ENCODE results near the gene KCNH1.

The KCNH1 gene

DNA sequence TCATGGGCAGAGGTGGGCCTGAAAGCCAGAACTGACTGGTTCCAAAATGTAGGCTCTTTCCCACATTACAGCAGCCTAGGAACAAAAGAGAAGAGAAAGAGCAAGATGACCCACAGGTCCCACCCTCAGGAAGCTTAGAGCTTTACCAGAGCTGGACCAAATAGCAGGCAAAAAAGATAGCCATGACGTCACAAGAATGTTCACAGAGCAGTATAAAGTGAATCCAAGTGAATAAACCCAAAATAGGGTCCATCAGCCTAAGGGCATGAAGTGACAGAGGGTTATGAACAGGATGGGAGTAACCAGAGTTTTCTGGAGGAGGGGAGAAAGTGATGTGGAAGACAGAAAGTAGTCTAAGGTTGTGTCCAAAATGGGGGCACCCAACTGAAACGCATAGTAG is 221.2 kb downstream of the KCNH1 start:
- no peaks in the 10 kb centered on the region for H3K27me3 ChIP-seq (replicated peaks; ENCODE audit: control insufficient read depth, insufficient read depth, low read length, poor library complexity, severe bottlenecking)
- H3K9me3 ChIP-seq (ENCODE audit: control insufficient read depth, low read length): no peaks in the 10 kb centered on the region
- H3K36me3 ChIP-seq (ENCODE audit: control insufficient read depth, insufficient read depth, low read length): no peaks in the 10 kb centered on the region
- no peak for DNase-seq
- H3K4me3 ChIP-seq (ENCODE audit: insufficient read depth, low read depth, low read length, poor library complexity, severe bottlenecking): no peak overlapping the region
- H3K27ac ChIP-seq (ENCODE audit: insufficient read depth, low read length, poor library complexity, severe bottlenecking): no peak overlapping the region
- H3K4me1 ChIP-seq (ENCODE audit: control insufficient read depth, insufficient read depth, low read length, poor library complexity, severe bottlenecking): no peaks in the 10 kb centered on the region

DNA sequence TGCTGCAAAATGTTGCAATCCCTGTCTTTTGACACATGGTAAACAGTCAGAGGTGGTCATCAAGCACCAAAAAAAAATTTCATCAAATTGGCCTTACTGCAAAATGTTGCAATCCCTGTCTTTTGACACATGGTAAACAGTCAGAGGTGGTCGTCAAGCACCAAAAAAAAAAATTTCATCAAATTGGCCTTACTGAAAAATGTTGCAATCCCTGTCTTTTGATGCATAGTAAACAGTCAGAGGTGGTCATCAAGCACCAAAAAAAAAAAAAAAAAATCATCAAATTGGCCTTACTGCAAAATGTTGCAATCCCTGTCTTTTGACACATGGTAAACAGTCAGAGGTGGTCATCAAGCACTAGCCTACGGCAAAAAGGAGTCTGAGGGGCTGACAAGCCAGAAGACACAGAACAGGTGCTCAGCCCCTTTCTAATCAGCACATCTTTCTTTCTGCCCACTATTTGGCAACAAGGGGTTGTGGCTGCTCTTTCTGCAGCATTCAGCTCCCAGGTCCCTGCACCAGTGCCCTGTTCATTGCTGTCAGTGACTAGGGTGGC is 223.8 kb downstream of the KCNH1 start:
- Histone ChIP-seq H3K27me3 (replicated peaks; ENCODE audit: control insufficient read depth, insufficient read depth, low read length, poor library complexity, severe bottlenecking) (no peaks in the 10 kb centered on the region), H3K4me3 (ENCODE audit: insufficient read depth, low read depth, low read length, poor library complexity, severe bottlenecking) (no peak overlapping the region), H3K9me3 (ENCODE audit: control insufficient read depth, low read length) (no peaks in the 10 kb centered on the region), H3K36me3 (ENCODE audit: control insufficient read depth, insufficient read depth, low read length) (no peaks in the 10 kb centered on the region), H3K27ac (ENCODE audit: insufficient read depth, low read length, poor library complexity, severe bottlenecking) (no peak overlapping the region), H3K4me1 (ENCODE audit: control insufficient read depth, insufficient read depth, low read length, poor library complexity, severe bottlenecking) (no peaks in the 10 kb centered on the region)
- no peak for DNase-seq

DNA sequence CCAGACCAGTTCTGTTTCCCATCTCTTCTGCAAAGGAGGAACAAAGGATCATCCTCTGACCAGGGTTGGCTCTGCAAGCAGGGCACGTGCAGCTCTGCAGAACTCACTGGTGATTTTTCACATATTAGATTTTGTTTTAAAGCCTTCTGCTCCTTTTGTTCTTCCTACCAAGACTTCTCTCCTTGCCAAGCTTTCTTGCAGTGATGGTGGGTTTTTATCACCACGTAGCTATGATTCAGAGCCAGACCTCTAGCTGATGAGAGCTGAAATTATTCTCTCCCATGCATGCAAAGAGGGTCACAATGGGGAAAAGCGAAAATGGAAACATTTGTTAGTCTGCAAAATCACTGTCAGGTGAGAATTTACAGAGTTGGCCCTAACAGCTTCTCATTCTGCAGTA is 225.2 kb downstream of the KCNH1 start:
- Histone ChIP-seq H3K4me1 (ENCODE audit: control insufficient read depth, insufficient read depth, low read length, poor library complexity, severe bottlenecking) (no peaks in the 10 kb centered on the region), H3K27ac (ENCODE audit: insufficient read depth, low read length, poor library complexity, severe bottlenecking) (no peak overlapping the region), H3K9me3 (ENCODE audit: control insufficient read depth, low read length) (no peaks in the 10 kb centered on the region), H3K27me3 (replicated peaks; ENCODE audit: control insufficient read depth, insufficient read depth, low read length, poor library complexity, severe bottlenecking) (no peaks in the 10 kb centered on the region), H3K4me3 (ENCODE audit: insufficient read depth, low read depth, low read length, poor library complexity, severe bottlenecking) (no peak overlapping the region), H3K36me3 (ENCODE audit: control insufficient read depth, insufficient read depth, low read length) (no peaks in the 10 kb centered on the region)
- DNase-seq: no peak

DNA sequence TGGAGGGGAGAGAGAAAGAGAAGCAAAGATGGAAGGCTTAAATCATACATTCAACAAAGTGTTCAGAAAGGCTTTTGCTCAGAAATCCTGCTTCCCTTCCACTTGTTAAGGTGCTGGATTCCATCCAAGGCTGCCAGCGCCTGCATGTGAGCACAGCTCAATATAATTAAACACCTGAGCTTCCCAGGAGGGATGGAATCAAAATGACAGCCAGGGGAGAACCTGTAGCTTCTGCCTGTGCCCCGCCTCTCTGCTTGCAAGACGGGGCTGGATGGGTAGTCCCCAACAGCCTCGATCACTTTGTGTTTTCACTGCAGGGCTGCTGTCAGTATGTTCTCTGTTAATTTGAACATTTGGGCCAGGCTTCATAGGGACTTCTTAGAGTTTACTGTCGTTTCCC is 225.7 kb downstream of the KCNH1 start:
- H3K9me3 ChIP-seq (ENCODE audit: control insufficient read depth, low read length): no peaks in the 10 kb centered on the region
- no peaks in the 10 kb centered on the region for H3K4me1 ChIP-seq (ENCODE audit: control insufficient read depth, insufficient read depth, low read length, poor library complexity, severe bottlenecking)
- DNase-seq: no peak
- no peak overlapping the region for H3K4me3 ChIP-seq (ENCODE audit: insufficient read depth, low read depth, low read length, poor library complexity, severe bottlenecking)
- H3K36me3 ChIP-seq (ENCODE audit: control insufficient read depth, insufficient read depth, low read length): no peaks in the 10 kb centered on the region
- no peaks in the 10 kb centered on the region for H3K27me3 ChIP-seq (replicated peaks; ENCODE audit: control insufficient read depth, insufficient read depth, low read length, poor library complexity, severe bottlenecking)
- no peak overlapping the region for H3K27ac ChIP-seq (ENCODE audit: insufficient read depth, low read length, poor library complexity, severe bottlenecking)

DNA sequence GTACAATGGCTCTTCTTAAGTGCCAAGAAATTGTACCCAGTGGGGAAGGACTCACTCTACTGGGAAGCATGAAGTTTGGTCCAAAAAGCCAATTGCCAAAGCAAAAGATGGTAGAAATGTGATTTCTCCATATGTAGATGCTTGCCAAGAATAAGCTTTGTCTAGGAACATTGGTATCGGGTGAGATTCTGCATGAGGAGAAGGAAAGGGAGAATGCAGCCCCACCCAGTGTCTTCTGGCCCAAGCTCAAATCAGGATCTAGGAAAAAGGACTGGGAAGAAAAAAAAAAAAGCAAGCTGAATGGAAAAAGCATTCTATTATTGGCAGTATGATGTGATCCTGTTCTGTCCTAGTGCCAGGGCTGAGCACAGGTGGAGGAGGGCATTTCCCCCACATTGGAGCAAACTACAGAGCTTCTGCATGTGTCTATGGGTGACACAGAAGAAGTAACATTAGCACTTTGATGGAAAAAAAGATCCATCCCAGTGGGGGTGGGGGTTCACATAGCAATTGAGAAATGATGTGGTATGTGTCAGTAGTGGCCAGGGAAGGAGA is 226.6 kb downstream of the KCNH1 start:
- no peak overlapping the region for H3K27ac ChIP-seq (ENCODE audit: insufficient read depth, low read length, poor library complexity, severe bottlenecking)
- H3K4me3 ChIP-seq (ENCODE audit: insufficient read depth, low read depth, low read length, poor library complexity, severe bottlenecking): no peak overlapping the region
- DNase-seq: no peak
- no peaks in the 10 kb centered on the region for H3K27me3 ChIP-seq (replicated peaks; ENCODE audit: control insufficient read depth, insufficient read depth, low read length, poor library complexity, severe bottlenecking)
- H3K9me3 ChIP-seq (ENCODE audit: control insufficient read depth, low read length): no peaks in the 10 kb centered on the region
- H3K4me1 ChIP-seq (ENCODE audit: control insufficient read depth, insufficient read depth, low read length, poor library complexity, severe bottlenecking): no peaks in the 10 kb centered on the region
- no peaks in the 10 kb centered on the region for H3K36me3 ChIP-seq (ENCODE audit: control insufficient read depth, insufficient read depth, low read length)

DNA sequence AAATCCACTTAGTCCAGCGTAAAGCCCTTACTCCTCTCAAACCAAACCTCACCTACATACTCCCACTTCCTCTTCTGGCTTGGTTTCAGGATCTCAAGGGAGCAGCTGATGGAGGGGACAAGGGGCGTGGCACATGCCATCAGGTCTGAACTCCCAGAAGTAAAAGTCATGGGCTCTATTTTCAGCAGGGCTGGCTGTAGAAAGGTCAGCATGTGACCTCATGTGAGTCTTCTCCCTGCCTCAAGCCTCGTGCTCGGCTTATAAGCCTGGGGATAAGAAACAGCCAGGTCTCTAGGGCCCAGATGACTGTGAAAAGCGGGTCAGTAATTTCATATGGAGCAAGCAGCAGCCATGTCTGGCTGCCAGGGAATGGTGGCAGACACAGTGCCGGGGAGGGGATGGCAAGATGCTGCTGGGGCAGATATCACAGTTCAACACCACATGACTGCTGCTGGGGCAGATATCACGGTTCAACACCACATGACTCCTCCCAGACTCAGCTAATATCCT is 227.9 kb downstream of the KCNH1 start:
- H3K9me3 ChIP-seq (ENCODE audit: control insufficient read depth, low read length): no peaks in the 10 kb centered on the region
- no peaks in the 10 kb centered on the region for H3K27me3 ChIP-seq (replicated peaks; ENCODE audit: control insufficient read depth, insufficient read depth, low read length, poor library complexity, severe bottlenecking)
- DNase-seq: no peak
- no peaks in the 10 kb centered on the region for H3K36me3 ChIP-seq (ENCODE audit: control insufficient read depth, insufficient read depth, low read length)
- H3K27ac ChIP-seq (ENCODE audit: insufficient read depth, low read length, poor library complexity, severe bottlenecking): no peak overlapping the region
- no peak overlapping the region for H3K4me3 ChIP-seq (ENCODE audit: insufficient read depth, low read depth, low read length, poor library complexity, severe bottlenecking)
- no peaks in the 10 kb centered on the region for H3K4me1 ChIP-seq (ENCODE audit: control insufficient read depth, insufficient read depth, low read length, poor library complexity, severe bottlenecking)

DNA sequence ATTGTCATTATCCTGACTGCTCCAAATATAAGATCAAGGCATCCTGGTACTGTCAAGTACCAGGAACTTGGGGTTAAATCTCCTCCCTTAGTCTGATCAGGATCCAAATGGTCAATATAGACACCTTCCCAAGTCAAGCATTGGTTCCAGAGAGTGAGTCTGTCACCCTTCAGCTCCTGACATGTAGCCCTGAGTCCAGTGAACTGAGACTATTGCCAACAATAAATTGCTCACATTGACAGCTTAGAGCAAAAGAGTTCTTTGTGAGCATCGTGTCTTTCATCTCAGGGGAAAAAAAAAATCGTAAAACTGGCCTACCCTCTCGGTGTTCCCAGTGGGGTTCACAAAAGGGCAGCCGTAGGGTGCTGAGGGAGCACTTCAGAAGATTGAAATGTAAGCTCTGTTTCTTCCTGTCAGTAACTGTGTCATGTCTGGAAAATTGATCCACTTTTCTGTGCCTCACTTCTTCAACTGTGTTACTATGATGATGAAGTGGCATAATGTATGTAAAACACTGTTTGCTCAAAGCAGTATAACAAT is 228.5 kb downstream of the KCNH1 start:
- DNase-seq: no peak
- Histone ChIP-seq H3K9me3 (ENCODE audit: control insufficient read depth, low read length) (no peaks in the 10 kb centered on the region), H3K4me3 (ENCODE audit: insufficient read depth, low read depth, low read length, poor library complexity, severe bottlenecking) (no peak overlapping the region), H3K27ac (ENCODE audit: insufficient read depth, low read length, poor library complexity, severe bottlenecking) (no peak overlapping the region), H3K36me3 (ENCODE audit: control insufficient read depth, insufficient read depth, low read length) (no peaks in the 10 kb centered on the region), H3K4me1 (ENCODE audit: control insufficient read depth, insufficient read depth, low read length, poor library complexity, severe bottlenecking) (no peaks in the 10 kb centered on the region), H3K27me3 (replicated peaks; ENCODE audit: control insufficient read depth, insufficient read depth, low read length, poor library complexity, severe bottlenecking) (no peaks in the 10 kb centered on the region)

DNA sequence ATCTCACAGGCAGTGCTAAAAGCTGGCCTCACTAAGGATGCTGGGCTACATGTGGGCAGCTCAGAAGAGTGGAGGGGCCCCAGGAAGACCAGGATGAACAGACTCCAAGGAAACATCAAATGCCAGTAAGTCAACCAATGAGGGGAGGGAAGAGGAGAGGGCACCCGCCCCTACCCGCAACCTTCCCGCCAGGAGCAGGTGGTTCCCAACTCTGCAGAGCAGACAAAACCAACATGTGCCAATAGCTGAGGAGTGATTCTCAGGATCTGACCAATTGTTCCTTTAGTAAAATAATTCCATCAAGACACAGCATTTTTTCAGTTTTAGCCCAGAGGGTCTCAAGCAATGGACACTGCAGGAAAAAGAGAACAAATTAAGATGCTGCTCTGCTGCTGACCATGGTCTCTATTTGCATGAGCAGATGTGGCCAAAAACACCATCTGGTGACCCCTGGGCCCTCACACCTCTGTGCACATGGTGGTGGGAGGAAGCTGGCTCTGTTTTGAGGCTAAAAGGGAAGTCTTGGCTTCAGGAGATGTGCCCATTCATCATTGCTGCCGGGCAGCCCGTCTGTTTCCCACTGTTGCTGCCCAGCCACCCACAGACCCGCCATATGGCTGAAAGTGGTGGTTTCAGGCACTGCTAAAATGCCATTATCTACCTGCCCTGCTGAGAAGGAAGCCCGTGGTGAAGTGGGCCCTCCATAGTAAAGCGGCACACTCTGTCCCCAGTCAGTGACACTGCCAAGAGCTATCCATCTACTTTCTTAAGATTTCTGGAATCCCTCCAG is 231.8 kb downstream of the KCNH1 start:
- Histone ChIP-seq H3K9me3 (ENCODE audit: control insufficient read depth, low read length) (no peaks in the 10 kb centered on the region), H3K27ac (ENCODE audit: insufficient read depth, low read length, poor library complexity, severe bottlenecking) (no peak overlapping the region), H3K4me3 (ENCODE audit: insufficient read depth, low read depth, low read length, poor library complexity, severe bottlenecking) (no peak overlapping the region), H3K36me3 (ENCODE audit: control insufficient read depth, insufficient read depth, low read length) (no peaks in the 10 kb centered on the region), H3K27me3 (replicated peaks; ENCODE audit: control insufficient read depth, insufficient read depth, low read length, poor library complexity, severe bottlenecking) (no peaks in the 10 kb centered on the region), H3K4me1 (ENCODE audit: control insufficient read depth, insufficient read depth, low read length, poor library complexity, severe bottlenecking) (no peaks in the 10 kb centered on the region)
- DNase-seq: no peak

DNA sequence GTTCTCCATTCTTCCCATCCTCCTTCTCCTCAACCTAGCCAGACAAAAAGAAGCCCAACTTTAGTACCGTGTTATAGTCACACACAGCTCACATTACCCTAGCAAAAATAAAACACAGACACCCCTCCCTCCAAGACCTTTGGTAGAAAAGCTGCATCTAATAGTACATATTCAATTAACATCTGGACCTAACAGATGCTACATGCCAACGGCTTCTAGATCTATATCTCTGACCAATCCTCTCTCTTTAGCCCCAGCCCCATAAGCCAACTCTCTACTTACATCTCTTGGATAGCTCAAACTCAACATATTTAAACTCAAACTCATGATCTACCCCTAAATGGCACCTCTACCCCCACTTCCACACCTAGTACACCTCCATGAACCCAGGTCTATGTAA is 233.1 kb downstream of the KCNH1 start:
- Histone ChIP-seq H3K4me3 (ENCODE audit: insufficient read depth, low read depth, low read length, poor library complexity, severe bottlenecking) (no peak overlapping the region), H3K27me3 (replicated peaks; ENCODE audit: control insufficient read depth, insufficient read depth, low read length, poor library complexity, severe bottlenecking) (no peaks in the 10 kb centered on the region), H3K27ac (ENCODE audit: insufficient read depth, low read length, poor library complexity, severe bottlenecking) (no peak overlapping the region), H3K9me3 (ENCODE audit: control insufficient read depth, low read length) (no peaks in the 10 kb centered on the region), H3K4me1 (ENCODE audit: control insufficient read depth, insufficient read depth, low read length, poor library complexity, severe bottlenecking) (no peaks in the 10 kb centered on the region), H3K36me3 (ENCODE audit: control insufficient read depth, insufficient read depth, low read length) (no peaks in the 10 kb centered on the region)
- DNase-seq: no peak

DNA sequence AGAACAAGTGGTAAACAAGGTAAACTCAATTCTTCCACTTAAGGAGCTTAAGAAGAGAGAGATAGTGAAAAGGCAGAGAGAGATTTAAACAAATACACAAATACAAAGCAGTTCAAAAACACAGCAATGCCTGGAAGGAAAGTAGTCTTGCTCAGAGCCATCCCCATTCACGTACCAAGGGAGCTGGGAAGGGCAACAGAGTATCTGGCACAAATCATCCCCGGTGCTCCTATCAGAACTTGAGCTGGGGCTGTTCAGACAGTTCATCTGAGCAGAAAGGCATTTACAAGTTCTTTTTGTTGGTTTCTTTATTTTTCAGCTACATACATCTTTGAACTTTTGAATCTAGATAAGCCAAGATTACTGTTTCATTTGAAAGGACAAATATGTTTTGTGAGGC is 233.9 kb downstream of the KCNH1 start:
- Histone ChIP-seq H3K4me1 (ENCODE audit: control insufficient read depth, insufficient read depth, low read length, poor library complexity, severe bottlenecking) (no peaks in the 10 kb centered on the region), H3K27ac (ENCODE audit: insufficient read depth, low read length, poor library complexity, severe bottlenecking) (no peak overlapping the region), H3K4me3 (ENCODE audit: insufficient read depth, low read depth, low read length, poor library complexity, severe bottlenecking) (no peak overlapping the region), H3K27me3 (replicated peaks; ENCODE audit: control insufficient read depth, insufficient read depth, low read length, poor library complexity, severe bottlenecking) (no peaks in the 10 kb centered on the region), H3K36me3 (ENCODE audit: control insufficient read depth, insufficient read depth, low read length) (no peaks in the 10 kb centered on the region), H3K9me3 (ENCODE audit: control insufficient read depth, low read length) (no peaks in the 10 kb centered on the region)
- no peak for DNase-seq
